COLO829 (cell line): ENCODE data around the gene SMIM41.

Experiments used
- DNase-seq: peaks from one replicate; pipeline ENCODE4 v3.0.0; 2012; ENCODE audit warnings: low spot score

Gene SMIM41

GRCh38 chr12:52050758-52051541 lies 28.6 kb upstream of the SMIM41 start, which contains the start of gene NR4A1:
Gene NR4A1 (plus strand): TSS chr12:52051442. CDS start chr12:52054329, 2,887 bp downstream.
- DNase-seq: peak; percentile 96

- no peak for DNase-seq
These were observed 26.9 kb upstream of the SMIM41 start for GRCh38 chr12:52052468-52053186.

- DNase-seq: no peak
These were observed 25.8 kb upstream of the SMIM41 start for GRCh38 chr12:52053536-52054209.

- no peak for DNase-seq
These were observed 25.2 kb upstream of the SMIM41 start for GRCh38 chr12:52054231-52054832.

GRCh38 chr12:52054833-52055730 lies 24.4 kb upstream of the SMIM41 start:
- DNase-seq: no peak

GRCh38 chr12:52055731-52056711 lies 23.5 kb upstream of the SMIM41 start:
- DNase-seq: no peak

GRCh38 chr12:52056801-52057637 lies 22.5 kb upstream of the SMIM41 start:
- no peak for DNase-seq

GRCh38 chr12:52057638-52058576 lies 21.6 kb upstream of the SMIM41 start:
- no peak for DNase-seq

- no peak for DNase-seq
These were observed 20.7 kb upstream of the SMIM41 start for GRCh38 chr12:52058631-52059361.

- no peak for DNase-seq
These were observed 19.7 kb upstream of the SMIM41 start for GRCh38 chr12:52059582-52060497.

- DNase-seq: no peak
These were observed 18.9 kb upstream of the SMIM41 start for GRCh38 chr12:52060498-52061177.

GRCh38 chr12:52061470-52062166 lies 17.9 kb upstream of the SMIM41 start:
- peak; percentile 95 for DNase-seq

GRCh38 chr12:52062167-52063081 lies 17.1 kb upstream of the SMIM41 start:
- DNase-seq: no peak
